Measurements from ENCODE around the gene RELN. TPM values are rescaled to one million over a fixed set of nuclear protein-coding genes. Genes with fewer than 3 reads are reported as not detected.

RELN gene
- total RNA-seq, 4 donors from 2014 or later: 2.2 to 8.6 (median 3.5) TPM

DNA sequence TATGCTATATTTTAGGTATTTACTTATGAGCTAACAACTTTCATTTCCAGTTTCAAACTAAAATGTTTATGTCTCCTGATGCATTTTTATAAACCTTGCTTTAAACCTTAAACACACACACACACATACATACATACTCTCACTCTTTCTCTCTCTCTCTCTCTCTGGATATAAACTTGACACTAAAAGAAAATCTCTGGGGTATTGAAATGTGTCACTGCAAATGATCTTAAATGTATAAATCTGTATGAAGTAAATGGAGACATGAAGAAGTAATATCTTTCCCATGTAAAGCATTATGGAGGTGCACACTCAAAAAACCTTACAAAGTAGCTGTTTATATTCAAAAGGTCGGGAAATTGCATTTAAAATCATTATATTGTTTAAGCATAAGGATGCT, 37.0 kb downstream of the RELN start:
- Histone ChIP-seq H3K4me1 (no peaks in the 10 kb centered on the region), H3K36me3 (no peaks in the 10 kb centered on the region), H3K9me3 (no peaks in the 10 kb centered on the region), H3K27me3 (no peaks in the 10 kb centered on the region), H3K4me3 (no peak overlapping the region), H3K27ac (no peak overlapping the region)
- no peak for ATAC-seq
- WGBS, 2 donors (ENCODE audit: low coverage in 1 of 2): 44 to 75% methylated on average over 1 of the region's 1 CpG
- TF ChIP-seq POLR2AphosphoS5 (IDR thresholded peaks at IDR 0.05): no peak
- TF ChIP-seq EP300 (IDR thresholded peaks at IDR 0.05): no peak
- no peak for TF ChIP-seq POLR2A (IDR thresholded peaks at IDR 0.05)
- TF ChIP-seq CTCF (IDR thresholded peaks at IDR 0.05): no peak

DNA sequence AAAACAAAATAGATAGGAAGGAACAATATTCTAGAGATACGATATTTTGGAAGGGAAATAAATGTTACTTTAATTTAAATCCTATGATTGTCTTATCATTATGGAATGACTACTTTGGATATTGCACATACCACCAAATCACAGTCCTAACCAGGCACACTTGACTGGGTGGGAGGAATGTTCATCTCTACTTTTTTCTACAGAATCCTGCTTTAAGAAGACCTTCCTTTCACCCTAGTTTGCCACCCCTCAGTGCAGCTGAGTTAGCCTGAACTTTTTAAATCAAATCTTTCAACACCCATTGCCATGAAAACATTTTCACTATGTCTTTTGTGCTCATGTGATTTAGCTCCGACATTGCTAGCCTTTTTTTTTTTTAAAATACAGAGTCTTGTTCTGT, 38.1 kb downstream of the RELN start:
- TF ChIP-seq CTCF (IDR thresholded peaks at IDR 0.05) (no peak), POLR2AphosphoS5 (IDR thresholded peaks at IDR 0.05) (no peak), POLR2A (IDR thresholded peaks at IDR 0.05) (no peak), EP300 (IDR thresholded peaks at IDR 0.05) (no peak)
- 59 to 69% methylated on average over 1 to 2 of the region's 2 CpGs for WGBS, 2 donors (ENCODE audit: low coverage in 1 of 2)
- no peak for ATAC-seq

GRCh38 chr7:103949374-103949773, 40.1 kb downstream of the RELN start:
- ATAC-seq: no peak
- Histone ChIP-seq H3K36me3 (no peaks in the 10 kb centered on the region), H3K4me1 (no peaks in the 10 kb centered on the region), H3K27ac (no peak overlapping the region), H3K27me3 (no peaks in the 10 kb centered on the region), H3K4me3 (no peak overlapping the region), H3K9me3 (no peaks in the 10 kb centered on the region)
- WGBS, 2 donors (ENCODE audit: low coverage in 1 of 2): 78 to 81% methylated on average over 6 of the region's 7 CpGs
- no peak for TF ChIP-seq POLR2AphosphoS5 (IDR thresholded peaks at IDR 0.05)
- TF ChIP-seq CTCF (IDR thresholded peaks at IDR 0.05): no peak
- no peak for TF ChIP-seq EP300 (IDR thresholded peaks at IDR 0.05)
- TF ChIP-seq POLR2A (IDR thresholded peaks at IDR 0.05): no peak

More for the DNA sequence above, 38.1 kb downstream of the RELN start:
- H3K27me3 ChIP-seq: no peaks in the 10 kb centered on the region
- H3K4me3 ChIP-seq: no peak overlapping the region
- no peaks in the 10 kb centered on the region for H3K9me3 ChIP-seq
- no peak overlapping the region for H3K27ac ChIP-seq
- H3K4me1 ChIP-seq: no peaks in the 10 kb centered on the region
- no peaks in the 10 kb centered on the region for H3K36me3 ChIP-seq

DNA sequence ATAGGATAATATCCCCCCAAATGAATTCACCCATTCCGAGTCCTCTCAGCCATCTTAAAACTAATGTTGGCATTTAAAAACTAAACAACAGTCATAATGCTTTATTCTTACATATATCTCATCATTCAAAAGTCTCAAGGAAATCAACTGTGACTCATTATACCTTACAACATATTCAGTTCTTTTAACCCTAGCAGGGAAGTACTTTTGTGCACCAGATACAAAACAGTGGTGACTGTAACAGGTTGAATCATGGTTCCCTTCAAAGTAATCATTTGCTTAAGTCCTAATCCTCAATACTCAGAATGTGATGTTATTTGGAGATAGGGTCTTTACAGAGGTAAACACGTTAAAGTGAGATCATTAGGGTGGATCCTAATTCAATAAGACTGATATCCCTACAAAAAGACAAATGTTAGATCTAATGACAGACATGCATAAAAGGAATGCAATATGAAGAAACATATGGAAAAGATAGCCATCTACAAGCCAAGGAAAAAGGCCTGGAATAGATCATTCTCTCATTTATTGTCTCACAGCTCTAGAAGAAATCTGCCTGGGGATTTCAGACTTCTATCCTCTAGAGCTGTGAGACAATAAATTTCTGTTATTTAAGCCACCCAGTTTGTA, 42.3 kb downstream of the RELN start:
- Histone ChIP-seq H3K27ac (no peak overlapping the region), H3K4me3 (no peak overlapping the region), H3K9me3 (no peaks in the 10 kb centered on the region), H3K36me3 (no peaks in the 10 kb centered on the region), H3K27me3 (no peaks in the 10 kb centered on the region), H3K4me1 (no peaks in the 10 kb centered on the region)
- TF ChIP-seq POLR2A (IDR thresholded peaks at IDR 0.05) (no peak), CTCF (IDR thresholded peaks at IDR 0.05) (no peak), EP300 (IDR thresholded peaks at IDR 0.05) (no peak)
- ATAC-seq: no peak
- 44 to 52% methylated on average over 1 to 2 of the region's 2 CpGs for WGBS, 2 donors (ENCODE audit: low coverage in 1 of 2)

DNA sequence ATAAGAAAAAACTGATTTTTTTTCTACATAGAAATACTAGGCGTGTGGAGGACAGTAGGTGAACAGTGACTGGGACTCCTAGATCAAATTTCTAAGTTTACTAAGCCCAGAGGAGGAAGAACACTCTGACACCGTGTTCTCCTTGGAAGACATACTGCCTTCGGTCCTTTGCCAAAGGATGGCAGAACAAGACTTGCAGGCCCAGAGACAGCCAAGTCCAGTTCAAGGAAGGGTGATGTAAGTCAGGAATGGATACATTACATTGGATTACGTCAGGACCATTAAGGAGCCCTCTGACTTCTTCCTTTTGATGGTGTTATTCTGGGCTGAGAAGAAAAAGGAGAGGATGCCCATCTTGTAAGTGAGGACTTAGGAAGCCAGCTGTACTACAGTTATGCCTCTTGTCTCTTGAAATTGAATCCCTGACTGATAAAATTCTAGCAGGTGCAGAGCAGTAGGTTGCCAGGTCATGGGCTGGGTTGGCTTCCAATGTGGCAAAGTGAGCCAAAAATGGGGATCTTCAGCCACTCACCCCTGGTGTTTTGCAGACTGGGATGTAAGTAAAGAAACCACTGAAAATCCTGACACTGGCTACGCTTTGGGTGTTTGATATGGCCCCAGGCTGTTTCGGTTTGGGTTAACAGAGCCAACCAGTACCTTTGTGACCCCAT, 45.1 kb downstream of the RELN start:
- no peaks in the 10 kb centered on the region for H3K9me3 ChIP-seq
- no peak overlapping the region for H3K27ac ChIP-seq
- TF ChIP-seq POLR2A (IDR thresholded peaks at IDR 0.05) (no peak), CTCF (IDR thresholded peaks at IDR 0.05) (no peak), POLR2AphosphoS5 (IDR thresholded peaks at IDR 0.05) (no peak), EP300 (IDR thresholded peaks at IDR 0.05) (no peak)
- no peaks in the 10 kb centered on the region for H3K27me3 ChIP-seq
- no peak for ATAC-seq
- H3K4me3 ChIP-seq: no peak overlapping the region
- WGBS, 2 donors (ENCODE audit: low coverage in 1 of 2): 79 to 87% methylated on average over 3 to 6 of the region's 6 CpGs
- H3K4me1 ChIP-seq: no peaks in the 10 kb centered on the region
- H3K36me3 ChIP-seq: no peaks in the 10 kb centered on the region

Measured in gastroesophageal sphincter (tissue), 4 donors.